ENCODE data around the gene PRDM16.

Gene PRDM16

GRCh38 chr1:3429766-3430165 is 360.8 kb downstream of the PRDM16 start:
- no peak for DNase-seq

- no peak for DNase-seq
These were observed 361.4 kb downstream of the PRDM16 start for GRCh38 chr1:3430406-3430805.

GRCh38 chr1:3430820-3431219 is 361.8 kb downstream of the PRDM16 start:
- no peak for DNase-seq

- peak; percentile 27 for DNase-seq
These were observed 362.3 kb downstream of the PRDM16 start for GRCh38 chr1:3431266-3431665.

GRCh38 chr1:3431686-3432085 is 362.7 kb downstream of the PRDM16 start:
- DNase-seq: no peak

GRCh38 chr1:3432306-3432705 is 363.3 kb downstream of the PRDM16 start:
- no peak for DNase-seq

- DNase-seq: no peak
These were observed 364.1 kb downstream of the PRDM16 start for GRCh38 chr1:3433076-3433475.

GRCh38 chr1:3433596-3434320 is 364.8 kb downstream of the PRDM16 start:
- no peak for DNase-seq

GRCh38 chr1:3434406-3435110 is 365.6 kb downstream of the PRDM16 start:
- no peak for DNase-seq

GRCh38 chr1:3435666-3436065 is 366.7 kb downstream of the PRDM16 start:
- DNase-seq: no peak

- DNase-seq: no peak
These were observed 367.4 kb downstream of the PRDM16 start for GRCh38 chr1:3436451-3436850.

GRCh38 chr1:3436901-3437300 is 367.9 kb downstream of the PRDM16 start:
- DNase-seq: no peak

GRCh38 chr1:3438661-3439180 is 369.7 kb downstream of the PRDM16 start:
- DNase-seq: no peak

- DNase-seq: no peak
These were observed 370.6 kb downstream of the PRDM16 start for GRCh38 chr1:3439346-3440299.

GRCh38 chr1:3440300-3440681 is 371.3 kb downstream of the PRDM16 start:
- no peak for DNase-seq

- DNase-seq: no peak
These were observed 371.9 kb downstream of the PRDM16 start for GRCh38 chr1:3440711-3441409.

- no peak for DNase-seq
These were observed 372.4 kb downstream of the PRDM16 start for GRCh38 chr1:3441410-3441847.

GRCh38 chr1:3441880-3442279 is 372.9 kb downstream of the PRDM16 start:
- DNase-seq: no peak

- no peak for DNase-seq
These were observed 373.3 kb downstream of the PRDM16 start for GRCh38 chr1:3442331-3442730.

- no peak for DNase-seq
These were observed 373.9 kb downstream of the PRDM16 start for GRCh38 chr1:3442901-3443300.

GRCh38 chr1:3443807-3444206 is 374.8 kb downstream of the PRDM16 start:
- no peak for DNase-seq

GRCh38 chr1:3444298-3444697 is 375.3 kb downstream of the PRDM16 start:
- no peak for DNase-seq

- no peak for DNase-seq
These were observed 375.7 kb downstream of the PRDM16 start for GRCh38 chr1:3444736-3445135.

Data from NCI-H82 (cell line).